Measurements from ENCODE around the gene ATP6V0C.
A peak's percentile ranks its signal among the peaks of the same experiment; 100 is the strongest.

DNA sequence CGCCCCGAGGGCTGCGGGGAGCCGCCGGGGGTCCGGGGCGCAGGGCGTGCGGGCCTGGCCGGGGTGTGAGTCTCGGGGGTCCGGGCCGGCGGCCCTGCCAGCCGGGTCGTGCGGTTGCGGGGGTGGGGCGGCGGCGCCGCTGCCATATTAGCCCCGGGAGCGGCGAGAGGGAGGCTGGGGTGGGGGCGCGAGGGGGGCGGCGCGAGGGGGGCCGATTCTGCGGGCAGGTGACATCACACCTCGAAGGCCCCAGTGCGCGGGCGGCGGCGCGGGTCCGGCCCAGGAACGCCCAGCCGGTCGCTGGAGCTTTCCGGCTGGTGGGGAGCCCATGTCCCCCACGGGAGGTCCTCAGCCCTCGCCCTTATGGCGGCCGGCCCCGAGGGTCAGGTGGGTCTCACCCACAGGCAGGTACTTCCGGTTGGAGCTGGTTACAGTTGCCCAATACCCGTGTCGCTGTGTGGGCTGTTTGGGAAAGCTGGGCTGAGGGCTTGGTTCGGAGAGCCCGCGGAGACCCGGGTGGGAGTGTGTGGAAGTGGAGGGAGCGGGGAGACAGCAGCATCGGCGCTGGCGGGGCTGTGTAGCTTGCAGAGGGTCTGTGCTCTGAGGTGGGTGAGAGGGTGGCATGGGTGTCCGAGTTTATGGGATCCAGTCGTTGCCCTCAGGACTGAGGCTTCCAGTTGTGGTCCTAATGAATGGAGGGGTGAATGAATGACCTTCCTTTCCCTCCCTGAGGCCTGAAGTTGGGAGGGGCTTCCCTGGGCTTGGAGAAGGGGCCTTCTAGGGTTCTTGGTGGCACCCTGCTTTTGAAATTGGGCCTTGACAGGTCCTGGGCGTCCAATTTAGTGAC is 804 bp downstream of the ATP6V0C start:
- TF ChIP-seq, protein P1, sequence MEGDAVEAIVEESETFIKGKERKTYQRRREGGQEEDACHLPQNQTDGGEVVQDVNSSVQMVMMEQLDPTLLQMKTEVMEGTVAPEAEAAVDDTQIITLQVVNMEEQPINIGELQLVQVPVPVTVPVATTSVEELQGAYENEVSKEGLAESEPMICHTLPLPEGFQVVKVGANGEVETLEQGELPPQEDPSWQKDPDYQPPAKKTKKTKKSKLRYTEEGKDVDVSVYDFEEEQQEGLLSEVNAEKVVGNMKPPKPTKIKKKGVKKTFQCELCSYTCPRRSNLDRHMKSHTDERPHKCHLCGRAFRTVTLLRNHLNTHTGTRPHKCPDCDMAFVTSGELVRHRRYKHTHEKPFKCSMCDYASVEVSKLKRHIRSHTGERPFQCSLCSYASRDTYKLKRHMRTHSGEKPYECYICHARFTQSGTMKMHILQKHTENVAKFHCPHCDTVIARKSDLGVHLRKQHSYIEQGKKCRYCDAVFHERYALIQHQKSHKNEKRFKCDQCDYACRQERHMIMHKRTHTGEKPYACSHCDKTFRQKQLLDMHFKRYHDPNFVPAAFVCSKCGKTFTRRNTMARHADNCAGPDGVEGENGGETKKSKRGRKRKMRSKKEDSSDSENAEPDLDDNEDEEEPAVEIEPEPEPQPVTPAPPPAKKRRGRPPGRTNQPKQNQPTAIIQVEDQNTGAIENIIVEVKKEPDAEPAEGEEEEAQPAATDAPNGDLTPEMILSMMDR (IDR thresholded peaks at IDR 0.05; ENCODE audit: poor library complexity, severe bottlenecking), result no peak
- TF ChIP-seq RAD21 (conservative IDR thresholded peaks at IDR 0.05) (no peak), TAF1 (IDR thresholded peaks at IDR 0.05; ENCODE audit: low read depth) (no peak), POLR2AphosphoS5 (IDR thresholded peaks at IDR 0.05) (peak; percentile 22)
- TF ChIP-seq, protein P2, sequence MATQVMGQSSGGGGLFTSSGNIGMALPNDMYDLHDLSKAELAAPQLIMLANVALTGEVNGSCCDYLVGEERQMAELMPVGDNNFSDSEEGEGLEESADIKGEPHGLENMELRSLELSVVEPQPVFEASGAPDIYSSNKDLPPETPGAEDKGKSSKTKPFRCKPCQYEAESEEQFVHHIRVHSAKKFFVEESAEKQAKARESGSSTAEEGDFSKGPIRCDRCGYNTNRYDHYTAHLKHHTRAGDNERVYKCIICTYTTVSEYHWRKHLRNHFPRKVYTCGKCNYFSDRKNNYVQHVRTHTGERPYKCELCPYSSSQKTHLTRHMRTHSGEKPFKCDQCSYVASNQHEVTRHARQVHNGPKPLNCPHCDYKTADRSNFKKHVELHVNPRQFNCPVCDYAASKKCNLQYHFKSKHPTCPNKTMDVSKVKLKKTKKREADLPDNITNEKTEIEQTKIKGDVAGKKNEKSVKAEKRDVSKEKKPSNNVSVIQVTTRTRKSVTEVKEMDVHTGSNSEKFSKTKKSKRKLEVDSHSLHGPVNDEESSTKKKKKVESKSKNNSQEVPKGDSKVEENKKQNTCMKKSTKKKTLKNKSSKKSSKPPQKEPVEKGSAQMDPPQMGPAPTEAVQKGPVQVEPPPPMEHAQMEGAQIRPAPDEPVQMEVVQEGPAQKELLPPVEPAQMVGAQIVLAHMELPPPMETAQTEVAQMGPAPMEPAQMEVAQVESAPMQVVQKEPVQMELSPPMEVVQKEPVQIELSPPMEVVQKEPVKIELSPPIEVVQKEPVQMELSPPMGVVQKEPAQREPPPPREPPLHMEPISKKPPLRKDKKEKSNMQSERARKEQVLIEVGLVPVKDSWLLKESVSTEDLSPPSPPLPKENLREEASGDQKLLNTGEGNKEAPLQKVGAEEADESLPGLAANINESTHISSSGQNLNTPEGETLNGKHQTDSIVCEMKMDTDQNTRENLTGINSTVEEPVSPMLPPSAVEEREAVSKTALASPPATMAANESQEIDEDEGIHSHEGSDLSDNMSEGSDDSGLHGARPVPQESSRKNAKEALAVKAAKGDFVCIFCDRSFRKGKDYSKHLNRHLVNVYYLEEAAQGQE (IDR thresholded peaks at IDR 0.05; ENCODE audit: borderline replicate concordance), result no peak

Measured in neural cell (in vitro differentiated cells).